ENCODE results near the gene TTLL9.

Gene TTLL9

GRCh38 chr20:31989030-31989645 lies 118.7 kb downstream of the TTLL9 start:
- in situ Hi-C loops (cut with MboI; ENCODE audit: low pct_unique_long_range_greater_than_20kb, low sequenced_read_pairs): no loop called here
- DNase-seq: no peak

- in situ Hi-C loops (cut with MboI; ENCODE audit: low pct_unique_long_range_greater_than_20kb, low sequenced_read_pairs): no loop called here
- DNase-seq: no peak
These were observed 120.4 kb downstream of the TTLL9 start for GRCh38 chr20:31990641-31991338.

GRCh38 chr20:31991339-31991705 lies 120.9 kb downstream of the TTLL9 start:
- DNase-seq: no peak
- in situ Hi-C loops (cut with MboI; ENCODE audit: low pct_unique_long_range_greater_than_20kb, low sequenced_read_pairs): no loop called here

- DNase-seq: no peak
- in situ Hi-C loops (cut with MboI; ENCODE audit: low pct_unique_long_range_greater_than_20kb, low sequenced_read_pairs): no loop called here
These were observed 121.7 kb downstream of the TTLL9 start for GRCh38 chr20:31992086-31992485.
